ENCODE measurements around the gene EFS. TPM values are rescaled to one million over a fixed set of nuclear protein-coding genes. Genes with fewer than 3 reads are reported as not detected.
"Not testable (repeated sequence)": the region's sequence is repeated elsewhere in the genome, so short reads cannot be mapped to it uniquely, and the experiment has no call there.

EFS gene
- polyA plus RNA-seq, 3 donors from 2014 or later: not detected

- Mint-ChIP-seq H3K27ac (no peak overlapping the region), H3K4me3 (no peak overlapping the region), H3K9me3 (no peaks in the 10 kb centered on the region), H3K27me3 (ENCODE audit: low read depth in 3 of 3) (peaks cover 0 to 2% (median 0%) of the 10 kb centered on the region in 3 donors), H3K4me1 (no peaks in the 10 kb centered on the region), H3K36me3 (no peaks in the 10 kb centered on the region)
- no peak for DNase-seq
Observed at GRCh38 chr14:23404331-23404900, 39.4 kb upstream of the EFS start.

- no peak for DNase-seq
- no peaks in the 10 kb centered on the region for H3K4me1 Mint-ChIP-seq
- H3K27ac Mint-ChIP-seq: no peak overlapping the region
- no peaks in the 10 kb centered on the region for H3K9me3 Mint-ChIP-seq
- H3K4me3 Mint-ChIP-seq: no peak overlapping the region
- no peaks in the 10 kb centered on the region for H3K36me3 Mint-ChIP-seq
- H3K27me3 Mint-ChIP-seq (ENCODE audit: low read depth in 3 of 3): peaks cover 0 to 2% (median 0%) of the 10 kb centered on the region in 3 donors
Observed at GRCh38 chr14:23403908-23404307, 38.9 kb upstream of the EFS start.

DNA sequence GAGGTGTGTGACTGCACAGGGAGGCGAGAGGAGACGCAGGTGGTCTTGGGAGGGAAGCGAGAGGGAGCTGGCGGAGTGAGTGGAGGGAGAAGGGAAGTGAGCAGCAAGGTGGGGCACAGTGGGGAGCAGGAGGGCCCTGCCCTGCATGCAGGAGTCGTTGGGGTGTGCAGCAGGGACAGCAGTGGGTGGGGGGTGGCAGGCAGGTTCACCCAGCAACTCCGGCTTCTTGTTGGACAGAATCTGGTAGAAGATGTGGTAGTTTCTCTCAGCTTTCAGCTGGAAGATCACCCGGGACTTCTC is 38.1 kb upstream of the EFS start:
- Mint-ChIP-seq H3K4me3 (no peak overlapping the region), H3K9me3 (no peaks in the 10 kb centered on the region), H3K4me1 (no peaks in the 10 kb centered on the region), H3K27ac (no peak overlapping the region), H3K27me3 (ENCODE audit: low read depth in 3 of 3) (peaks cover 0 to 2% (median 0%) of the 10 kb centered on the region in 3 donors), H3K36me3 (no peaks in the 10 kb centered on the region)
- DNase-seq: no peak

- DNase-seq: no peak
- Mint-ChIP-seq H3K27me3 (ENCODE audit: low read depth in 3 of 3) (peaks cover 0 to 3% (median 2%) of the 10 kb centered on the region in 3 donors), H3K4me1 (no peaks in the 10 kb centered on the region), H3K27ac (no peak overlapping the region), H3K9me3 (no peaks in the 10 kb centered on the region), H3K4me3 (no peak overlapping the region), H3K36me3 (no peaks in the 10 kb centered on the region)
Observed at GRCh38 chr14:23402296-23403138, 37.5 kb upstream of the EFS start.

DNA sequence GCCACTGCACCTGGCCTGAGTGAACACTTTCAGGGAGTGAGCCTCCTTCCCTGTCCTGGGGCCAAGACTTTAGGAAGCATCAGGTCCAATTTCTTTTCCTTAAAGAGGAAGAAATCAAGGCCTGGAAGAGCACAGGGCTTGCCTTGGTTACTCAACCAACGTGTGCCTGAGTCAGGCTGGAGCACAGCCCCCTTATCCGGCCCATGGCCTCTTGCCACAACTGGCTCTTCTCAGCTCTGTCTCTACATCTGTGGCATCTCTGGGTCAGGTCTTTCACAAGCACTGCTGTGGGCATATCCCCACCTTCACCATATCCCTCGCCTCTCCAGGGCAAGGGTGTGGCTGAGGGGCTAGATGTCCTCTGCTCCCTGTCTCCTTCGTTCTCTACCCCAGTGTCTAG is 36.3 kb upstream of the EFS start:
- Mint-ChIP-seq H3K4me3 (no peak overlapping the region), H3K4me1 (no peaks in the 10 kb centered on the region), H3K27ac (no peak overlapping the region), H3K27me3 (ENCODE audit: low read depth in 3 of 3) (peaks cover 0 to 3% (median 2%) of the 10 kb centered on the region in 3 donors), H3K36me3 (no peaks in the 10 kb centered on the region), H3K9me3 (no peaks in the 10 kb centered on the region)
- no peak for DNase-seq

GRCh38 chr14:23400496-23401149 is 35.7 kb upstream of the EFS start:
- not testable (repeated sequence) for H3K9me3 Mint-ChIP-seq; H3K36me3 Mint-ChIP-seq; H3K27ac Mint-ChIP-seq; DNase-seq; H3K4me3 Mint-ChIP-seq; H3K27me3 Mint-ChIP-seq (ENCODE audit: low read depth in 3 of 3); H3K4me1 Mint-ChIP-seq

- no peak overlapping the region for H3K4me3 Mint-ChIP-seq
- no peaks in the 10 kb centered on the region for H3K4me1 Mint-ChIP-seq
- peaks cover 0 to 3% (median 3%) of the 10 kb centered on the region in 3 donors for H3K27me3 Mint-ChIP-seq (ENCODE audit: low read depth in 3 of 3)
- no peak overlapping the region for H3K27ac Mint-ChIP-seq
- no peak for DNase-seq
- no peaks in the 10 kb centered on the region for H3K36me3 Mint-ChIP-seq
- H3K9me3 Mint-ChIP-seq: no peaks in the 10 kb centered on the region
Observed at GRCh38 chr14:23399591-23399990, 34.6 kb upstream of the EFS start.

GRCh38 chr14:23399136-23399535 is 34.2 kb upstream of the EFS start:
- Mint-ChIP-seq H3K36me3 (no peaks in the 10 kb centered on the region), H3K4me3 (no peak overlapping the region), H3K9me3 (no peaks in the 10 kb centered on the region), H3K27me3 (ENCODE audit: low read depth in 3 of 3) (peaks cover 0 to 3% (median 3%) of the 10 kb centered on the region in 3 donors), H3K27ac (no peak overlapping the region), H3K4me1 (no peaks in the 10 kb centered on the region)
- no peak for DNase-seq

DNA sequence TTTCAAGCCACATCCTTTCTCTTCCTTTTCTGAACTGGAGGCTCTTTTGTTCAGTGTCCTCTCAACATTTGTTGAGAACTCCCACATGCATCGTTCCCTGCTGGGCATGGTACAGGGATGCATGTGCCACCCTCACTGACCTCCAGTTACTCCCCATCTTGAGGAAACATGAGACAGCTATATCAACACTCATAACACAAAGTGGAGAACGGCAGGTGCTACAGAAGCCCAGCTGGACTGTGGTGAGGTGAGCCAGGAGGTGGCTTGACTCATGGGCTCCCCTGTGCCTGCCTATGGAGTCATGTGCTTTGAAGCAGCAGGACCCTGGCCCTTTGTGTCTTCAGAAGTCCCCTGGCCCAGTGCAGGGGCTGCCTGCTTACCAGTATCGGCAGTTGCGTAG is 33.4 kb upstream of the EFS start:
- no peaks in the 10 kb centered on the region for H3K36me3 Mint-ChIP-seq
- no peaks in the 10 kb centered on the region for H3K4me1 Mint-ChIP-seq
- no peak for DNase-seq
- no peak overlapping the region for H3K27ac Mint-ChIP-seq
- H3K27me3 Mint-ChIP-seq (ENCODE audit: low read depth in 3 of 3): peaks cover 0 to 5% (median 3%) of the 10 kb centered on the region in 3 donors
- H3K9me3 Mint-ChIP-seq: no peaks in the 10 kb centered on the region
- no peak overlapping the region for H3K4me3 Mint-ChIP-seq

GRCh38 chr14:23396781-23397407 is 31.9 kb upstream of the EFS start:
- Mint-ChIP-seq H3K27me3 (ENCODE audit: low read depth in 3 of 3) (peaks cover 0 to 5% (median 5%) of the 10 kb centered on the region in 3 donors), H3K4me1 (no peaks in the 10 kb centered on the region), H3K27ac (no peak overlapping the region), H3K9me3 (no peaks in the 10 kb centered on the region), H3K4me3 (no peak overlapping the region), H3K36me3 (no peaks in the 10 kb centered on the region)
- no peak for DNase-seq

DNA sequence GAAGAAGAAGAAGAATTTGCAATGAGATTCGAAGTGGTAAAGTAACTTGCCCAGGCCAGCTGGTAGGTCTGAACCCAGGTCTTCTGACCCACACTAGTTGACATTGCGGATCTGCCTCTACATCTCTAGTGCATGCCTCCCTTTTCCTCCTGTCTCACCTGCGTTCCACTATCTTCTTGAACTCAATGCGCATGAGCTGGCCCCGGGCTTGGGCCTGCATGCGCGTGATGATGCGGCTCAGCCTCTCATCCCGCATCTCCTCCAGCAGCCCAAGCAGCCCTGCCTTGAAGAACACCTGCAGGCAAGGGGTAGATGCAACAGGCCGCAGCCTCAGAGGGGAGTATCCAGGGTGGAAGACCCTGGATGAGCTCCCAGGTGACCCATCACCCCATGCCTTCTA is 31.2 kb upstream of the EFS start:
- H3K9me3 Mint-ChIP-seq: no peaks in the 10 kb centered on the region
- no peaks in the 10 kb centered on the region for H3K4me1 Mint-ChIP-seq
- H3K4me3 Mint-ChIP-seq: no peak overlapping the region
- no peak for DNase-seq
- peaks cover 0 to 5% (median 5%) of the 10 kb centered on the region in 3 donors for H3K27me3 Mint-ChIP-seq (ENCODE audit: low read depth in 3 of 3)
- no peaks in the 10 kb centered on the region for H3K36me3 Mint-ChIP-seq
- H3K27ac Mint-ChIP-seq: no peak overlapping the region

DNA sequence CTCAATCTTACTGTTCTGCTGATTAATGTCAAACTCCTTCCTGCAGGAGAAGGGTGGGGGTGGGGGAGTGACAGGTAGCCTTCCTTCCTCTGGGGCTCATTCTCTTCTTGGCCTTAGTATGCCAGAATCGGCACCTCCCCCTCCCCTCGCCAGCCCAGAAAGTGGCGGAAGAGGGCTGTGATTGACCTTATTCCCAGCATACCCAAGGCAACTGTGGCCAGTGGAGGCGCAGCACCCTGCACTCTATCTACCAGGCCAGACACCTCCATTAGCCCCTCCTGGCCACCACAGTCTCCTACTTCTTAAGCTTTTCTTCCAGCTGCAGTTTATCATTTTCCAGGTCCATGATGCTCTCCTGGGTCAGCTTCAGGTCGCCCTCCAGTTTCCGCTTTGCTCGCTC is 27.6 kb upstream of the EFS start:
- Mint-ChIP-seq H3K36me3 (no peaks in the 10 kb centered on the region), H3K4me1 (no peaks in the 10 kb centered on the region), H3K27ac (no peak overlapping the region), H3K27me3 (ENCODE audit: low read depth in 3 of 3) (peaks cover 0 to 6% (median 5%) of the 10 kb centered on the region in 3 donors), H3K9me3 (no peaks in the 10 kb centered on the region), H3K4me3 (no peak overlapping the region)
- no peak for DNase-seq

DNA sequence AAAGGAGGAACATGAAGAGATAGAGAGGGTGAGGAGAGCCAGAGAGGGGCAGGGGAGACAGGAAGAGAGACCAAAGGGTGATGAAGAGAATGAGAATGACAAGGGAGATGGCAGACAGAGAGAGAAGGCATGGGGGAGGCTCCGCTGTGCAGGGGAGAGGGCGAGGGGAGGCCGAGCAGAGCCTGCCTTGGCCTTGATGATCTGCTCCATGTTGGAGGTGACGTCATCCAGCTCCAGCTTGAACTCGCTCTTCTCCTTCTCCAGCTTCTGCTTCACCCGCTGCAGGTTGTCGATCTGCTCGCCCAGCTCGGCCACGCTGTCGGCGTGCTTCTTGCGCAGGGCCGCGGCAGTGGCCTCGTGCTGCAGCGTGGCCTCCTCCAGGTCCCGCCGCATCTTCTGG is 24.9 kb upstream of the EFS start:
- H3K27me3 Mint-ChIP-seq (ENCODE audit: low read depth in 3 of 3); H3K36me3 Mint-ChIP-seq; H3K27ac Mint-ChIP-seq; H3K9me3 Mint-ChIP-seq; H3K4me3 Mint-ChIP-seq; H3K4me1 Mint-ChIP-seq; DNase-seq: not testable (repeated sequence)

- no peak for DNase-seq
- Mint-ChIP-seq H3K9me3 (no peaks in the 10 kb centered on the region), H3K4me1 (no peaks in the 10 kb centered on the region), H3K36me3 (no peaks in the 10 kb centered on the region), H3K27me3 (ENCODE audit: low read depth in 3 of 3) (peaks cover 0 to 9% (median 4%) of the 10 kb centered on the region in 3 donors), H3K27ac (no peak overlapping the region), H3K4me3 (no peak overlapping the region)
Observed at GRCh38 chr14:23389396-23389795, 24.4 kb upstream of the EFS start.

Data from immature natural killer cell (primary cell).